HL-60 (cell line): ENCODE measurements around the gene DNMT3A.

Source experiments
- CTCF ChIP-seq: IDR thresholded peaks from one replicate; pipeline ENCODE4 v1.5.1; 2011; ENCODE audit warnings: low read length, control low read depth, inconsistent platforms; ENCODE audit not compliant: insufficient read depth
- GABPA ChIP-seq: IDR thresholded peaks from 2 replicates; pipeline ENCODE4 v1.6.1; 2012; ENCODE audit warnings: low read depth
- POLR2AphosphoS5 ChIP-seq: IDR thresholded peaks from 2 replicates; pipeline ENCODE4 v1.6.1; 2012; ENCODE audit warnings: low read depth
- TF ChIP-seq, protein P1 (sequence below): IDR thresholded peaks from 2 replicates; pipeline ENCODE4 v1.6.1; 2012; ENCODE audit warnings: low read depth; ENCODE audit not compliant: insufficient replicate concordance

DNA sequence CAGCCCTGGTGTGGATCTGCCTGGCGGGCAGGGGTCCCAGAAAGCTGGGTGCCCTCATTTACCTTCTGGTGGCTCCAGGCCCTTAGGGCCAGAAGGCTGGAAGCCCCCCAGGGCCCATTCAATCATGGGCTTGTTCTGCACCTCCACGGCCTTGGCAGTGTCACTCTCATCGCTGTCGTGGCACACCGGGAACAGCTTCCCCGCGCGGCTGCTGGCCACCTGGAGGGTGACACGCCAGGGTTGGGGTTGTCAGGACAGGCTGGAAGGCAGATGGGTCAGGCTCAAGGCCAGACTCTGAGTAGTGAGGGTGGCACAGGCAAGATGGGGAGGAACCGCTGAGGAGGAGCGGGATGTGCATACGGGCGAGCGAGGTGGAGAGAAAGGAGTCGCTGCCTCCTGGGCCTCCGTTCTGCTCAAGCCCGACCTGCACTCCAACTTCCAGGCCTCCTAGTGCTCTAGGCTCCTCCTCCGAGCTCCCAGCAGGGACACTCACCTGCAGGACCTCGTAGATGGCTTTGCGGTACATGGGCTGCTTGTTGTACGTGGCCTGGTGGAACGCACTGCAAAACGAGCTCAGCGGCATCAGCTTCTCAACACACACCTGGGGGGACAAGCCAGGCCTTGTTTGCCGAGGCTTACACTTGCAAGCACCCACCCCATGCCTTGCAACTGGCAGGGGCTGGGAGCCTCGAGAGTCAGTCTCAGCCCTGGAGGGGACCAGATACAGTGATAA lies 95.0 kb downstream of the DNMT3A start:
- TF ChIP-seq CTCF (no peak), POLR2AphosphoS5 (no peak), GABPA (no peak)
- TF ChIP-seq, protein P1, sequence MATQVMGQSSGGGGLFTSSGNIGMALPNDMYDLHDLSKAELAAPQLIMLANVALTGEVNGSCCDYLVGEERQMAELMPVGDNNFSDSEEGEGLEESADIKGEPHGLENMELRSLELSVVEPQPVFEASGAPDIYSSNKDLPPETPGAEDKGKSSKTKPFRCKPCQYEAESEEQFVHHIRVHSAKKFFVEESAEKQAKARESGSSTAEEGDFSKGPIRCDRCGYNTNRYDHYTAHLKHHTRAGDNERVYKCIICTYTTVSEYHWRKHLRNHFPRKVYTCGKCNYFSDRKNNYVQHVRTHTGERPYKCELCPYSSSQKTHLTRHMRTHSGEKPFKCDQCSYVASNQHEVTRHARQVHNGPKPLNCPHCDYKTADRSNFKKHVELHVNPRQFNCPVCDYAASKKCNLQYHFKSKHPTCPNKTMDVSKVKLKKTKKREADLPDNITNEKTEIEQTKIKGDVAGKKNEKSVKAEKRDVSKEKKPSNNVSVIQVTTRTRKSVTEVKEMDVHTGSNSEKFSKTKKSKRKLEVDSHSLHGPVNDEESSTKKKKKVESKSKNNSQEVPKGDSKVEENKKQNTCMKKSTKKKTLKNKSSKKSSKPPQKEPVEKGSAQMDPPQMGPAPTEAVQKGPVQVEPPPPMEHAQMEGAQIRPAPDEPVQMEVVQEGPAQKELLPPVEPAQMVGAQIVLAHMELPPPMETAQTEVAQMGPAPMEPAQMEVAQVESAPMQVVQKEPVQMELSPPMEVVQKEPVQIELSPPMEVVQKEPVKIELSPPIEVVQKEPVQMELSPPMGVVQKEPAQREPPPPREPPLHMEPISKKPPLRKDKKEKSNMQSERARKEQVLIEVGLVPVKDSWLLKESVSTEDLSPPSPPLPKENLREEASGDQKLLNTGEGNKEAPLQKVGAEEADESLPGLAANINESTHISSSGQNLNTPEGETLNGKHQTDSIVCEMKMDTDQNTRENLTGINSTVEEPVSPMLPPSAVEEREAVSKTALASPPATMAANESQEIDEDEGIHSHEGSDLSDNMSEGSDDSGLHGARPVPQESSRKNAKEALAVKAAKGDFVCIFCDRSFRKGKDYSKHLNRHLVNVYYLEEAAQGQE: no peak
